Lower leg skin (tissue), 4 donors: Measurements from ENCODE around the gene PNPLA6. TPM values are rescaled to one million over a fixed set of nuclear protein-coding genes. Genes with fewer than 3 reads are reported as not detected.
"Not testable (repeated sequence)": the region's sequence is repeated elsewhere in the genome, so short reads cannot be mapped to it uniquely, and the experiment has no call there.

Experiments
- DNase-seq, 2 donors: peaks; one replicate each; pipeline ENCODE4 v3.0.0-alpha.2; 2019; ENCODE audit warnings: low spot score in 2 of 2
- H3K4me3 ChIP-seq: fragments of 200-600 bp; sonication (generic); 2 replicates; pipeline ENCODE4 v1.5.1; 2017; ENCODE audit warnings: mild to moderate bottlenecking, low read depth; ENCODE audit not compliant: poor library complexity, severe bottlenecking
- POLR2A ChIP-seq, 2 donors: fragments of 450-650 bp; IDR thresholded peaks; one replicate each; pipeline ENCODE4 v1.6.1; 2016 to 2017; ENCODE audit warnings: antibody characterized with exemption in 2 of 2, mild to moderate bottlenecking in 1 of 2, moderate library complexity in 1 of 2
- WGBS, 2 donors: methylation state at CpG; one replicate each; pipeline ENCODE4 v1.1.5; 2018; 5-methylcytosine and 5-hydroxymethylcytosine counted together
- intact Hi-C: fragments of 100-400 bp; cut with DNase I; formaldehyde crosslinking; loops from one replicate; pipeline ENCODE4 v1.15.0; 2023; ENCODE audit warnings: low total_unique reads
- total RNA-seq, 4 donors: library from RNA; depleted of rRNA; stranded (reverse); fragments of >200 nt; gene quantifications; one replicate each; pipeline ENCODE4 v1.1.0, GENCODE V29; 2016
- TF ChIP-seq, protein P1 (sequence below), 3 donors: fragments of 450-650 bp; IDR thresholded peaks; one replicate each; pipeline ENCODE4 v1.5.1; 2016; ENCODE audit warnings: antibody characterized with exemption in 3 of 3, mild to moderate bottlenecking in 3 of 3, moderate library complexity in 2 of 3

The PNPLA6 gene
- total RNA-seq, 4 donors from 2014 or later = 58.3 to 89.8 (median 71.0) TPM

DNA sequence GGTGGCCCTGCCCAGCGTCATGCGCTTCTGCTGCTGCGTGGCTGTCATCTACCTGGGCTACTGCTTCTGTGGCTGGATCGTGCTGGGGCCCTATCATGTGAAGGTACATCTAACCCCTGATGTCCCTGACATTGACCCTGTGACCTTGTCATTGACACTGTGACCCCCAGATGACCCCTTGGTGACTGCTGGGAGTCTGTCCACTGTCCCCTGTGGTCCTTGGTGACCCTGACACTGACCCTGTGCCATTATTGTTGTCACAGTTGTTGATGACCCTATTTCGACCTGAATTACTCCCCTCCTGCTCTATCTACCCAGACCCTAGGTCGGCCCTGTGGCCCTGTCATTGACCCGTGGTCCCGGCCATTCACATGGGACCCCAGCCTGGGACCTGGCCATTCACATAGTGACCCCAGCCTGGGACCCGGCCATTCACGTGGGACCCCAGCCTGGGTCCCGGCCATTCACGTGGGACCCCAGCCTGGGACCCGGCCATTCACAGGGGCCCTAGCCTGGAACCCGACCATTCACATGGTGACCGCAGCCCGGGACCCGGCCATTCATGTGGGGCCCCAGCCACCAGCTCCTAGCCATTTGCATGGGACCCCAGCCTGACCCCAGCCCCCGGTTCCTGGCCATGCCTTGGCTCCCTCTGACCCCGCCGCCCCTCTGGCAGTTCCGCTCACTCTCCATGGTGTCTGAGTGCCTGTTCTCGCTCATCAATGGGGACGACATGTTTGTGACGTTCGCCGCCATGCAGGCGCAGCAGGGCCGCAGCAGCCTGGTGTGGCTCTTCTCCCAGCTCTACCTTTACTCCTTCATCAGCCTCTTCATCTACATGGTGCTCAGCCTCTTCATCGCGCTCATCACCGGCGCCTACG lies 5.7 kb upstream of the PNPLA6 start:
- 95 to 97% methylated on average over 33 of the region's 33 CpGs for WGBS, 2 donors
- intact Hi-C loops = no loop called here
- TF ChIP-seq, protein P1, sequence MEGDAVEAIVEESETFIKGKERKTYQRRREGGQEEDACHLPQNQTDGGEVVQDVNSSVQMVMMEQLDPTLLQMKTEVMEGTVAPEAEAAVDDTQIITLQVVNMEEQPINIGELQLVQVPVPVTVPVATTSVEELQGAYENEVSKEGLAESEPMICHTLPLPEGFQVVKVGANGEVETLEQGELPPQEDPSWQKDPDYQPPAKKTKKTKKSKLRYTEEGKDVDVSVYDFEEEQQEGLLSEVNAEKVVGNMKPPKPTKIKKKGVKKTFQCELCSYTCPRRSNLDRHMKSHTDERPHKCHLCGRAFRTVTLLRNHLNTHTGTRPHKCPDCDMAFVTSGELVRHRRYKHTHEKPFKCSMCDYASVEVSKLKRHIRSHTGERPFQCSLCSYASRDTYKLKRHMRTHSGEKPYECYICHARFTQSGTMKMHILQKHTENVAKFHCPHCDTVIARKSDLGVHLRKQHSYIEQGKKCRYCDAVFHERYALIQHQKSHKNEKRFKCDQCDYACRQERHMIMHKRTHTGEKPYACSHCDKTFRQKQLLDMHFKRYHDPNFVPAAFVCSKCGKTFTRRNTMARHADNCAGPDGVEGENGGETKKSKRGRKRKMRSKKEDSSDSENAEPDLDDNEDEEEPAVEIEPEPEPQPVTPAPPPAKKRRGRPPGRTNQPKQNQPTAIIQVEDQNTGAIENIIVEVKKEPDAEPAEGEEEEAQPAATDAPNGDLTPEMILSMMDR (IDR thresholded peaks at IDR 0.05) = no peak
- no peak for TF ChIP-seq POLR2A (IDR thresholded peaks at IDR 0.05)

GRCh38 chr19:7533281-7533885 lies 2.1 kb upstream of the PNPLA6 start:
- 19 to 27% methylated on average over 16 to 30 of the region's 30 CpGs for WGBS, 2 donors
- peak; percentile 33 to 86 for DNase-seq
- no peak for TF ChIP-seq POLR2A (IDR thresholded peaks at IDR 0.05)
- intact Hi-C loops = no loop called here
- no peak overlapping the region for H3K4me3 ChIP-seq

More for the DNA sequence above, 5.7 kb upstream of the PNPLA6 start:
- no peak overlapping the region for H3K4me3 ChIP-seq
- peak in 1 of 2 donors; percentile 80 for DNase-seq

GRCh38 chr19:7533925-7534480 lies 1.5 kb upstream of the PNPLA6 start:
- intact Hi-C loops = no loop called here

DNA sequence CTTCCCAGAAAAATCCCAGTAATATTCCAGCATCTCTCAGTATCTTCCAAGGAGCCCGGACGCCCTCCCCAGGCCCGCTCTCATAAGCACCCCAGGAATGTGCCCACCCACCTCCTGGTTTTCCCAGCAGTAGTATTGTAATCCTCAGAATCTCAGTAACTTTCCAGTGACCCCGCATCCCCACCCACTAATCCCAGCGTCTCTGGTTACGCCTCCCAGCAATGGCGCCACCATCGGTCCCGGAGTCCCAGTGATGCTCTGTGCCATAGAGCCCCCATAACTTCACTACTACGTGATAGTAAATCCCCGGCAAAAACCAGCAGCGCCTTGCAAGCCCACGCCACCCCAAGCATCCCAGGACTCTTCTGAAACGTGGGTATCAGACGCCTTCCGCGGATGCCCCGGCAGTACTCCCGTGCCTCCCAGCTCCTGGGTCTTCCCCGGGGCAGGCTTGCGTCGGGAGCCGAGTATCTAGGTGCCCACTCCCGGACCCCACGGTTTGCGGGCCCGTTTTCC lies 928 bp upstream of the PNPLA6 start:
- TF ChIP-seq, protein P1 (IDR thresholded peaks at IDR 0.05) = no peak
- TF ChIP-seq POLR2A (IDR thresholded peaks at IDR 0.05) = no peak
- 0% methylated on average over 21 to 26 of the region's 27 CpGs for WGBS, 2 donors
- intact Hi-C loops = no loop called here
- peak overlapping the region; percentile 80 for H3K4me3 ChIP-seq
- peak; percentile 51 to 90 for DNase-seq

More at GRCh38 chr19:7533925-7534480, 1.5 kb upstream of the PNPLA6 start:
- 0 to 1% methylated on average over 39 to 41 of the region's 41 CpGs for WGBS, 2 donors
- peak; percentile 84 to 96 for DNase-seq
- TF ChIP-seq, protein P1 (IDR thresholded peaks at IDR 0.05) = no peak
- no peak for TF ChIP-seq POLR2A (IDR thresholded peaks at IDR 0.05)
- H3K4me3 ChIP-seq = peak overlapping the region; percentile 80

DNA sequence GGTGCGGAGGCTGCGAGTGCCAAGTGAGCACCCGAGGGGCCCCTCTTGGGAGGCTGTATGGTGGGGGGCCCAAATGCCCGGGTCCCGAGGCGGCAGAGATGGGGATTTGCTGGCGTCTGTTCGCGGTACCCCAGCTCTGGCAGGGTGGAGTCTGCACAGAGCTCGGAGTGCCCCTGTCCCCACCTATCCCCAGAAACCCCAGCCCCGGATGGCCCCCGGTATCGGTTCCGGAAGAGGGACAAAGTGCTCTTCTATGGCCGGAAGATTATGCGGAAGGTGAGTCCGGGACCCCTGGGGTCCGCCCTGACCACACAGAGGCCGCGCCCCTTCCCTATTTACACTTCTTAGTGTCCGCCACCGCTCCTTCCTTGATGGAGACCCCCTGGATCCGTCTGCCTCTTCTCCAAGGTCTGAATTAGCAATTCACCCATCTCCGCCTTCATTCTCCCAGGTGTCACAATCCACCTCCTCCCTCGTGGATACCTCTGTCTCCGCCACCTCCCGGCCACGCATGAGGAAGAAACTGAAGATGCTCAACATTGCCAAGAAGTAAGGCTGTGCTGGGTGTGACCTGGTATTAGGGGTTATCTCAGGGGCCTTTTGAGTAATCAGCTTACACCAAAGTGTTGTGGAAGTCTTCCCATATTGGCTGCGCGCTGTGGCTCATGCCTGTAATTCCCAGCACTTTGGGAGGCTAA lies 630 bp downstream of the PNPLA6 start:
- H3K4me3 ChIP-seq = peak overlapping the region; percentile 80
- intact Hi-C loops = no loop called here
- DNase-seq = peak in 1 of 2 donors; percentile 85
- 16 to 25% methylated on average over 21 to 30 of the region's 30 CpGs for WGBS, 2 donors
- TF ChIP-seq POLR2A (IDR thresholded peaks at IDR 0.05) = no peak
- TF ChIP-seq, protein P1 (IDR thresholded peaks at IDR 0.05) = no peak

- intact Hi-C loops, DNase-seq, H3K4me3 ChIP-seq: not testable (repeated sequence)
- 94 to 98% methylated on average over 5 of the region's 5 CpGs for WGBS, 2 donors
These were observed 3.5 kb downstream of the PNPLA6 start for GRCh38 chr19:7538990-7539389.
